Measurements from ENCODE around the gene FAM110A.
"Not testable (repeated sequence)": the region's sequence is repeated elsewhere in the genome, so short reads cannot be mapped to it uniquely, and the experiment has no call there.

FAM110A gene

GRCh38 chr20:824490-824889, 9.0 kb upstream of the FAM110A start:
- DNase-seq = no peak

- no peak for DNase-seq
Measured at GRCh38 chr20:824916-825315, 8.6 kb upstream of the FAM110A start.

DNA sequence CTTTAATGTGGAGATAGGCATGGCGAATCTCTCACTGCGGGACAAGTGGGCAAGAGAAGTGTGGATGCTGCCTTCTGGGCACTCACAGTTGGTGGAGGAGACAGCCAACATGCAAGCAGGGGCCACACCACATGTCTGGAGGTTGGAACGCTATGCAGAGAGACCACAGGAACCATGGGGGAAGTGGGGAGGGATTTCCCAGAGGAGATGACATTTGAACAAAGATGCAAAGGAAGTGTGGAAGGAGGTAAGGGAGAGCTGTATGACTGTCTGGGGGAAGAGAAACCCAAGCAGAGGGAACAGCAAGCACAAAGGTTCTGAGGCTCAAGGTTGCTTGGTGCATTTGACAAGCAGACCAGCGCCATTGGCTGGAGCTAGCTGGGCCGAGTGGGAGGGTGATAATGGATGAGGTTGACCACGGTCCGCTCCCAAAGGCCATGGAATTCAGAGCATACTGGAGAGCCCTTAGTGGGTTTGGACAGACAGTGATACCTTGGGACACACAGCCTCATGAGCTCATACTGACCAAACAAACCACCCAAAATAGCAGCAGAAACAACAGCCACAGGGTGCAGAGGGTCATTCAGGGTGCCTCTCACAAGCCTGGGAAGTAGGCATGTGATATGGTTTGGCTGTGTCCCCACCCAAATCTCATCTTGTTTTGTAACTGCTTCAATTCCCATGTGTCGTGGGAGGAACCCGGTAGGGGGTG, 7.6 kb upstream of the FAM110A start:
- DNase-seq = no peak

- DNase-seq = no peak
Measured at GRCh38 chr20:826695-827323, 6.7 kb upstream of the FAM110A start.

GRCh38 chr20:827981-828380, 5.5 kb upstream of the FAM110A start:
- not testable (repeated sequence) for DNase-seq

GRCh38 chr20:828987-829386, 4.5 kb upstream of the FAM110A start:
- DNase-seq = no peak

DNA sequence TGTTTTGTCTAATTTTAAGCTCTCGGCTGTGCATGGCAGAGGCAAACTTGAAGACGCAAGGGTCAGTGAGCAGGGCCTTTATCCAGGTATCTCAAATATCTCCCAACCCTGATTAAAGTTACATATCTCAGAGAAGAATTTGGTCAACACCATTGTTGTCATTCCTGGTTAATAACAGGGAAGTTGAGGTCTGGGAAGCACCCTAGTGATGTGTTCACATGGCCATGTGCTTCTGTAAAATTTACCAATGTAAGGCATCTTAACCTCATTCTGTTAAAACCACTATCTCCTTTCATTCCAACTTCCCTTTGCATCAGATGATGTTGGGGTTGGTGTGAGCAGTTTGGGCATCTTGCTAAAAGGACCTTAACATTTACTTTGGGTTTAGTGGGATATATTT, 4.0 kb upstream of the FAM110A start:
- no peak for DNase-seq

GRCh38 chr20:830011-830521, 3.4 kb upstream of the FAM110A start:
- DNase-seq = no peak

- no peak for DNase-seq
Measured at GRCh38 chr20:831251-831650, 2.3 kb upstream of the FAM110A start.

GRCh38 chr20:831956-832355, 1.6 kb upstream of the FAM110A start:
- no peak for DNase-seq

GRCh38 chr20:833121-833449, 430 bp upstream of the FAM110A start:
- no peak for DNase-seq

DNA sequence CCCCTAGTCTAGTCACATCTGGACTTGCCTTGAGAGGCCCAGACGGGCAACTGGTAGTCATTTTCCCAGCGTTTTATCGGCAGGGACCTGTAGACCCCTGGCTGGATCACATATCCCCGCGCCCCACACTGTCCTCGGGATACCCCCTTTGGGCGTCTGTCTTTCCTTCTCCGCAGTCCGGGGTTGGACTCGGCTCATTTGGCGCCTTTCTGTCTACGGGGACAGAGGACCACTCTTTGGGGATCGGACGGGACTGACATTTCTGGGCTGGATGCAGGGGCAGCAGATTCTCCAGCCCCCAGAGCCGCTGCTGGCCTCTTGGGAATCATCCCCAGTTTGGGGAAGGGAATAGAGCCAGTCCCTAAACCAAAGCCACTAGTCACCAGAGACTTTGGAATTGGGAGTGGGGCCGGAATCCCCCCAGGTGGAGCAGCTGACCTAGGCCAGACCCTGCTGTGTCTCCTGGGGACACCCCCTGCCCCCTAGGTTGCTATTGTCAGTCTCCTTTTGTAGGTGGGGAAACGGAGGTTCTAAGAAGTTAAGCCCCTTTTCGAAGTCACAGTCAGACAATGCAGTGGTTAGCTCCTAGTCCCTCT, 734 bp downstream of the FAM110A start:
- no peak for DNase-seq

GRCh38 chr20:835608-836045, 2.1 kb downstream of the FAM110A start:
- no peak for DNase-seq

- no peak for DNase-seq
Measured at GRCh38 chr20:836190-836589, 2.7 kb downstream of the FAM110A start.

- no peak for DNase-seq
Measured at GRCh38 chr20:839015-839414, 5.5 kb downstream of the FAM110A start.

DNA sequence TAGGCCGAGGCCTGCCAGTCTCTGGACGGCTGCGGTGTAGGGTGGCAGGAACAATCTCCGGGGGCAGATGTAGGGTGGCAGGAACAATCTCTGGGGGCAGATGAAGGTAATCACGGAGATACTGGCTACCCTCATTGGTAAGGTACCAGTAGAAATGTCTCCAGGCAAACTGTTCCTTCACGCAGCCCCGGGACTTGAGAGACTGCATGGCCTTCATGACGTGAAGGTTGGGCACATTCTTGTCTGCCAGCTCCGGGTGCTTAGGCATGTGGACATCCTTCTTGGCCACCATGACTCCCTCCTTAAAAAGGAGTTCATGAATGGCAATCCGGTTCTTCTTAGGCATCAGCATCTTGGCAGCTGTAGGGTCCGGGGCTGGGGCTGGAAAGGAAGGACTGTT, 6.1 kb downstream of the FAM110A start:
- no peak for DNase-seq

- no peak for DNase-seq
Measured at GRCh38 chr20:840503-840857, 7.0 kb downstream of the FAM110A start.

- DNase-seq = no peak
Measured at GRCh38 chr20:840858-841567, 7.5 kb downstream of the FAM110A start.

DNA sequence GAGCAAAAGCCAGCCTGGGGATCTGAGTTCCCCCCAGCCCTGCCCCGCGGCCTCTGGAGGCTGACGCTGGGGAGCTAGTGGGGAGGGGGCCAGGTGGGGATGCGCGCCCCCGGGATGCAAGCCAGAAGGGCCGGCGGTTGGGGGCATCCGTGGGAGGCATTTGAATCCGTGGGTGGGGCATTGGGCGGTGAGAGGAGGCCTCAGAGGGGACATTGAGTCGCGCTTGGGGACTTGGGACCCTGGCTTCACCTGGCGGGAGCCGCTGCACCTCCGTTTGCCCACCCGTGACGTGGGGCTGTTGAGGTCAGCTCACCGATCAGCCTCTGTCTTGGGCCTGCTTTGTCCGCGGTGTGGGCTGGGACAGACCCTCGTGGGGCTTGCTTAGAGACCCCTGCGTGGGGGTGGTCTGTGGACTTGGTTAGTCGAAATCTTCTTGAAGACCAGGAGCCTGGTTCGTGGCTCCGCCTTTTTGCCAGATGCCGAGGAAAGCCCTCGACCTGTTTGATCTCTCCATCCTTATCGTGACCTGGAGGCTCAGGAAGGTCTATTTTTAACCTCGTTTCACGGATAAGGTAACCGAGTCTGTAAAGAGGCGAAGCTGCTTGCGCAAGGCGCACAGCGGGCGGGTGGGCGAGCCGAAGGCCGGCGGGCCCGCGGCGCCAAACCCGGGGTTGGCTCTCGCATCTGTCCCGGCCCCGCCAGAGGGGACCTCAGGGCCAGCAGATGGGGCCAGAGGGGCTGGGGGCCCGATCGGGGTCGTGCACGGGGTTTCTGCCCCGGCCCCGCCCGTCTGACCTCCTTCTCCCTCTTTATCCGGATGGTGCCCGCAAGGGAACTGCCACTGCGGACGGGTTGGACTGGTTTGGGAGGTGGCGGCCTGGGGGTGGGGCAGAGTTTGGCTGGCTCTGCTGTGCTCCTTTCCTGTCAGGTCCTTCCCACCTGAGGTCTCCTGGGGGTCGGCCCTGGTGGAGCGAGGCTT, 8.3 kb downstream of the FAM110A start:
- no peak for DNase-seq

DNA sequence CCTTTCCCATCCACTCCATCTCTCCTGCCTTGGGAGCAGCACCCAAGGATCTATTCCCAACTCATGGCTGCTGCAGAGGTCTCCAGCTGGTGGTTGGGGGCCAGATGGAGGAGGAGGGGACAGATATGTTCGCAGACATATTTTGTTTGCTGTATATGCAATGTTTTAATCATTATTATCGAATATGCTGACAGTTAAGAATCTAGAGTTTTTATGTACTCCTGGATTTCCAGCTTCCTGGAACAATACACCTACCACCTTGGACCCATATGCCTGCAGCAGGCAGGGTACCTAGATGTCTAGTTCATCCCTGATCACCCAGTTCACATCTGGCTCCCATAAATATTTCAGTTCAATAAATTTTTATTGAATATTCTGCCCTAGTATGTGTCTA, 9.0 kb downstream of the FAM110A start:
- no peak for DNase-seq

DNA sequence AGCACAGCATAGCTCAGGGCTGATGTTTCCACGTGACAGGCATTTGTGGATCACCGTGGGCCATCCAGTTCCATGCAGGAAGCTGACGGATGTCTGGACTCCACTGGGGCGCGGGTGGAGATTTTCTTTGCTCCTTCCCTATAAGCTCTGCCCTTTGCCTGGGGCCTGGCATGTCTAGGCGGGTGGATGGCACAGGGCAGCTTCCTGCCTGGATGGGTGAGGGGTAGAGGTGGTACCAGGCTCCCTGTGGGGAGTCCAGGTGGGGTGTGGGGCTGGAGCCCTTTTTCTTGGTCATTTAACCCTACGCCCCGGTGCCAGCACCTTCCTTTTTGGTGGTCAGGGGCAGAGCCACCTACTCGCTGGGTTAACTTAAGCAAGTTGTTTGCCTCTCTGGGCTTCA, 10.4 kb downstream of the FAM110A start:
- DNase-seq = no peak

- peak; percentile 30 for DNase-seq
Measured at GRCh38 chr20:844473-845225, 11.1 kb downstream of the FAM110A start.
